GM20431 (cell line): ENCODE measurements around the gene DARS2.
"Not testable (repeated sequence)": the region's sequence is repeated elsewhere in the genome, so short reads cannot be mapped to it uniquely, and the experiment has no call there.

Experiments
- in situ Hi-C: fragments of 300-500 bp; cut with MseI, MboI; formaldehyde crosslinking; loops from one replicate; pipeline ENCODE4 v1.15.0; 2020; ENCODE audit warnings: low sequenced_read_pairs; ENCODE audit not compliant: unreplicated experiment

Gene DARS2

DNA sequence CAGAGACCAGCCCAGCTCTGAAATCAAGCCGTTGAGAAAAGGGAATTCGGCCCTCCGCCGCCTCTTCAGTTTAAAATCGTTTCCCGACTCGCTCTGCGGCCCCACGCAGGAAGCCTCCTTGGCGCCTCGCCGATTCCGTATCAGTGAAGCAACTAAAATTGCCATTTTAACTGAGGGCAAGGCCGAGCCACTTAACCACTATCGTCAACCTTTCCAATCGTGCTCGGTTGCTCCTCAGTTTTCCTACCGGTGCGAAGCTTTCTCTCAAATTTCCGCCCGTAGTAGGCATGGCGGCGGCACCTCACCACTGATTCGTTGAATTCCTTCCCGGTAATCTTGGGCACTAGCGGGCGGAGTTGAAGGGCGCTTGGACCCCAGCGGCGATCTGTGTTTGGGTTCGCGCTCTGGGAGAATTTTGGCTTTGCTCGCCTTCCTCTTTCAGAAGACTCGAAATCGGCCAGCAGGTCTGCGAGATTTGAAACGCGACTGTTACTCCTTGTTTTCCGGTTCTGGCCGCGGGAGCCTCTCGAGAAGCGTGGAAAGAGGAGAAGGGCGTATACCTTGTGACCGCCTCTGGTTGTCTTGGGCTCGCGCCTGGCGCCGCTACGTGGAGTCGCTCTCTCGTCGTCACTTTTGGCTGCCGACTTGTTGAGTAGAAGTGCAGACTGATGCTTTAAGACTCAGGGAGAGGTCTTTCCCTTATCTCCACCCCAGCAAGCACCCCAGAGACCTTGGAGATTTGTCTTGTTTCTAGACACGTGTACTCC is at the start of gene DARS2, which contains the start of gene CENPL:
DARS2 (plus strand) TSS at position 359 of the 767 bp plus-strand sequence. CDS start 557 bp downstream, outside the sequence.
CENPL (minus strand) TSS at position 569 of the 767 bp plus-strand sequence. CDS start 13,584 bp downstream, outside the sequence.
- in situ Hi-C loops: loop anchor here (25.0 kb wide), 1 partner anchor 387 kb away; no protein-coding TSS in a partner anchor

GRCh38 chr1:173775578-173776226 is 48.8 kb upstream of the DARS2 start:
- in situ Hi-C loops: no loop called here

DNA sequence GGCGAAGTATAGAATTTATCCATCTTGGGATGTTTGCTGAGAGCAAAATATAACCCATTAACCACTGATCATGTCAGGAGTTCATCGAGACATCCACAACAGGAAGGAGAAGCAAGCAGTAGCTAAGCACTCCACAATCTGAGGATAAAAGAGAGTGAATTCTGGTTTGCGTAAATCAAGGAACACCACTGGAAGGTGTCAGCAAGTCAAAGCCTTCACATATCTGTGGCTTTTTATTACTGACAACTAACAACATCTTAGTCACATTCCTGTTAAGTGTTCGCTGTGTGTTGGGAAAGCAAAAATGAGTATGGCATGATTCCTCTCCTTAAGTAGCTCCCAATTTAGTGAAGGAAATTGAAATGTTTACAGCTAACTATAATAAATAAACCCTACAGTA is 44.5 kb upstream of the DARS2 start:
- in situ Hi-C loops: no loop called here

GRCh38 chr1:173784997-173785396 is 39.5 kb upstream of the DARS2 start:
- in situ Hi-C loops: no loop called here

GRCh38 chr1:173789841-173790240 is 34.6 kb upstream of the DARS2 start:
- in situ Hi-C loops: no loop called here

DNA sequence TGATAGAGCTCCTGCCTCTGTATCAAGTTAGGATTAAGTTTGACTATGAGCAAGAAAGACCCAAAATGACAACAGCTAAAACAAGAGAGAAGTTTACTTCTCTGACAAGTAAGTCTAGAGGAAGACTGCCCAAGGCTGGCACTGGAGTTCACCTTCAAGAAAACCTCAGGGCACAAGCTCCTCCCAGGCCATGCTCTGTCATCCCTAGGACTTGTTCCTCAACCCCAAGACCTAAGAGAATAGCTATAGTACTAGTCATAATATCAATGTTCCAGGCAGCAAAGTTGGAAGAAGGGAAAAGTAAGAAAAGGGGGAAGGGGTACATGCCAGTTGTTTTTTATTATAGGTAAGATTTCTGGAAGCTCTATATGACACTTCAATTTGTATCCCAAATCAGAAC is 26.4 kb upstream of the DARS2 start:
- in situ Hi-C loops: no loop called here

- in situ Hi-C loops: not testable (repeated sequence)
These were observed 24.5 kb upstream of the DARS2 start for GRCh38 chr1:173799995-173800394.

GRCh38 chr1:173802961-173803360 is 21.5 kb upstream of the DARS2 start:
- in situ Hi-C loops: no loop called here

DNA sequence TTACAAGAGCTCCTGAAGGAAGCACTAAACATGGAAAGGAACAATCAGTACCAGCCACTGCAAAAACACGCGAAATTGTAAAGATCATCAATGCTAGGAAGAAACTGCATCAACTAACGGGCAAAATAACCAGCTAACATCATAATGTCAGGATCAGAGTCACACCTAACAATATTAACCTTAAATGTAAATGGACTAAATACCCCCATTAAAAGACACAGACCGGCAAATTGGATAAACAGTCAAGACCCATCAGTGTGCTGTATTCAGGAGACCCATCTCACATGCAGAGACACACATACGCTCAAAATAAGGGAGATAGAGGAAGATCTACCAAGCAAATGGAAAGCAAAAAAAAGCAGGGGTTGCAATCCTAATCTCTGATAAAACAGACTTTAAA is 10.8 kb upstream of the DARS2 start:
- in situ Hi-C loops: not testable (repeated sequence)

- in situ Hi-C loops: no loop called here
These were observed 6.0 kb upstream of the DARS2 start for GRCh38 chr1:173818459-173818858.

DNA sequence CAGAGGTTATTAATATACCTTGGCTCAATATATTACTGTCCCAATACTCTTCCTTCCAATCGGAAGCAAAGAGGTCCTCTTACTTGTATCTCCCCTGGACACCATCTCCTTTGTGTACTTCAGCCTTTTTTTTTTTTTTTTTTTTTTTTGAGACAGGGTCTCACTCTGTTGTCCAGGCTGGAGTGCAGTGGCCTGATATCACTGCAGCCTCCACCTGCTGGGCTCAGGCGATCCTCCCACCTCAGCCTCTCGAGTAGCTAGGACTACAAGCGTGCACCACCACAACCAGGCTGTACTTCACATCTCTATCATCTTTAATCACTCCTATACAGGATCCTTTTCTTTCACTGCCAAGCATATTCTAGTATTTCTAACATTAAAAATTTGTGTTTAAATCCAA is 2.8 kb upstream of the DARS2 start:
- in situ Hi-C loops: no loop called here

GRCh38 chr1:173823781-173824314 is 625 bp upstream of the DARS2 start:
- in situ Hi-C loops: no loop called here

DNA sequence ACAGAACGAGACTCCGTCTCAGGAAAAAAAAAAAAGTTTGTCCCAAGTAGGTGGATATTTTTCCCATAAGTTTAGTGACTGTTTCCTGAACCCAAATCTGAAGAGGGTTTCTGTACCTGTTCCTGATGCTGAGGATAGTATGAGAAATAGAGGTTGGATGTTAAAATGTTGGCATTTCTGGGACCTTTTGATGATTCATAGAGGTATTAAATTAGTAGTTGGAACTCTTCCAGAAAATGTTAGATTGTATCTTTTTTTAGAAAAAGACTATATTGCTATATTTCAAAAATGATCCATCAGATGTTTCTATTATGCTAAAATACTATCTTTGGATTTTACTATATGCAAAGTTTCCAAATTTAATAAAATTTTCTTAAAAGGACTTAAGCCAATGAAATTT is 3.1 kb downstream of the DARS2 start:
- in situ Hi-C loops: loop anchor here (25.0 kb wide), 1 partner anchor 390 kb away; no protein-coding TSS in a partner anchor

DNA sequence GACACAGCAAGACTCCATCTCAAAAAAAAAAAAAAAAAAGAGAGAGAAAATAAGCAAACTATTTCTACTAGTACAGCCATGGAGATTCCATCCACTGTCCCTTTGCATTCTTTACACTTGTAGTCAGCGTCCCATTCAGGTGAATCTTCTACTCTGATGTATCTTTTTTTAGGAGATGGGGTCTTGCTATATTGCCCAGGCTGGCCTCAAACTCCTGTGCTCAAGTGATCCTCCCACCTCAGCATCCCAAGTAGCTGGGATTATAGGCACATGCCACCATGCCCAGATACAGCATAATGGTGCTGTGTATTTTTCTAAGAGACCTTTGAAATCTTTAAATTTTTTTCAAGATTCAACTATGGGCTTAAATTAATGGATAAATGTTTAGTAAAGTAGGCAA is 8.3 kb downstream of the DARS2 start:
- in situ Hi-C loops: loop anchor here (25.0 kb wide), 1 partner anchor 395 kb away; no protein-coding TSS in a partner anchor

GRCh38 chr1:173852105-173852504 is 27.6 kb downstream of the DARS2 start:
- in situ Hi-C loops: no loop called here

DNA sequence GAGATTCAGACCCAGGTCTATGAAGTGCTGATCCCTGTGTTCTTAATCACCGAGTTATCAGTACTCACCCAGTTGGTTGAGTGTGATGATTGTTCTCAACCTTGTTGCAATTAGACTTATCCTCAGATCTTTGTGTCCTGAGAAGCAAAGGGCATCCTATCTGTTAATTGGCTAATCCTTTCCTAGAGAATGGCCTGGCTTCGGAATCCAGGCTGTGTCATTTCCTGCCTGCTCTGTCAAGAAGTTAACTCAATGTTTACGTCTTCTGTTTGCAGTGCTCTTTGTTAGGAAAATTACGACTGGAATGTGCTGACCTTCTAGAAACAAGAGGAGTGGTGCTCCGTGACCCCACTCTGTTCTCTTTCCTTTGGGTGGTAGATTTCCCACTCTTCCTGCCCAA is 28.6 kb downstream of the DARS2 start:
- in situ Hi-C loops: no loop called here

GRCh38 chr1:173856014-173856413 is 31.5 kb downstream of the DARS2 start:
- in situ Hi-C loops: no loop called here

DNA sequence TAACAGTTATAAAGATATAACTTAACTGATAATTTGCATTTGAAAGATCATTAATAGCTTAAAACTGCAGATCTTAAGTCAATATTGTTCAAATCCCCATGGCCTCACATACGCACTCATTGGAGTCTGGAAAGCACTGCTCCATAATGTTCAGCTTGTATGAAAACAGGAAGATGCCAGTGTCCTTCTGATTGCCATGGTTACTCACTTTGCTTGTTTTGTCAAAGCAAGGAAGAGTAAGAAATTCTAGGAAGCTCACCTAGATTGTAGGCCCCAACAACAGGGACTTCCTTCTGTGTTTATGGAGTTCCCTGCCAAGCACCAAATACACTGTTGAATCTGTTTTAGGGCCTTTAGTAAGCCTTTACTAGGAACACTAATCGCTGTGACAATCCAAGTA is 32.4 kb downstream of the DARS2 start:
- in situ Hi-C loops: no loop called here

- in situ Hi-C loops: no loop called here
These were observed 33.0 kb downstream of the DARS2 start for GRCh38 chr1:173857363-173857917.

GRCh38 chr1:173859547-173859946 is 35.1 kb downstream of the DARS2 start:
- in situ Hi-C loops: not testable (repeated sequence)

GRCh38 chr1:173860065-173860464 is 35.6 kb downstream of the DARS2 start:
- in situ Hi-C loops: no loop called here
